CD8-positive, alpha-beta memory T cell (primary cell): ENCODE results near the gene ANXA4. TPM values are rescaled to one million over a fixed set of nuclear protein-coding genes. Genes with fewer than 3 reads are reported as not detected.
A peak's percentile ranks its signal among the peaks of the same experiment; 100 is the strongest.

Experiments
- CTCF ChIA-PET: fragments of 350-600 bp; sonication (Branson Sonifier 250); formaldehyde crosslinking; loops from one replicate; lab custom pipeline; 2021; ENCODE audit warnings: antibody characterized with exemption; lab: Charles Lee
- POLR2A ChIA-PET: fragments of 350-600 bp; sonication (Branson Sonifier 250); formaldehyde crosslinking; loops from one replicate; lab custom pipeline; 2021; ENCODE audit warnings: antibody characterized with exemption; lab: Charles Lee
- DNase-seq, 5 donors: peaks; one replicate each; pipeline versions ENCODE4 v3.0.0 to v3.0.0-alpha.2; 2020 to 2022; ENCODE audit warnings: mixed read lengths in 1 of 5
- H3K27ac ChIP-seq: one replicate; pipeline ENCODE4 v1.7.0; 2013; ENCODE audit warnings: low read depth, mild to moderate bottlenecking, low read length, moderate library complexity
- H3K27me3 ChIP-seq: 2 replicates; pipeline ENCODE4 v1.7.0; 2013; ENCODE audit warnings: low read length, mild to moderate bottlenecking; ENCODE audit not compliant: insufficient read depth, poor library complexity, severe bottlenecking
- H3K36me3 ChIP-seq: 2 replicates; pipeline ENCODE4 v1.7.0; 2013; ENCODE audit warnings: mild to moderate bottlenecking, low read length, moderate library complexity; ENCODE audit not compliant: insufficient read depth
- H3K4me1 ChIP-seq: 2 replicates; pipeline ENCODE4 v1.7.0; 2013; ENCODE audit warnings: mild to moderate bottlenecking, low read length, moderate library complexity; ENCODE audit not compliant: insufficient read depth
- H3K4me3 ChIP-seq: 2 replicates; pipeline ENCODE4 v1.7.0; 2013; ENCODE audit warnings: mild to moderate bottlenecking, low read length
- H3K9me3 ChIP-seq: 2 replicates; pipeline ENCODE4 v1.7.0; 2013; ENCODE audit warnings: mild to moderate bottlenecking, low read length
- H3K27ac Mint-ChIP-seq, 8 donors: one replicate each; pipeline ENCODE4 v1.8.0; 2020 to 2021; ENCODE audit warnings: mixed read lengths in 8 of 8, mild to moderate bottlenecking in 6 of 8, inconsistent platforms in 3 of 8, moderate library complexity in 3 of 8
- H3K27me3 Mint-ChIP-seq, 2 donors: one replicate each; pipeline ENCODE4 v1.8.0; 2020 to 2021; ENCODE audit warnings: mixed read lengths in 2 of 2, mild to moderate bottlenecking in 1 of 2, moderate library complexity in 1 of 2
- H3K36me3 Mint-ChIP-seq, 3 donors: one replicate each; pipeline ENCODE4 v1.8.0; 2020 to 2021; ENCODE audit warnings: mixed read lengths in 3 of 3, inconsistent platforms in 1 of 3, mild to moderate bottlenecking in 1 of 3
- H3K4me1 Mint-ChIP-seq, 3 donors: one replicate each; pipeline ENCODE4 v1.8.0; 2020 to 2021; ENCODE audit warnings: mixed read lengths in 3 of 3, inconsistent platforms in 1 of 3, mild to moderate bottlenecking in 1 of 3
- H3K4me3 Mint-ChIP-seq, 7 donors: one replicate each; pipeline ENCODE4 v1.8.0; 2020 to 2021; ENCODE audit warnings: mixed read lengths in 7 of 7, mild to moderate bottlenecking in 6 of 7, moderate library complexity in 4 of 7, inconsistent platforms in 2 of 7
- H3K9me3 Mint-ChIP-seq, 5 donors: one replicate each; pipeline ENCODE4 v1.8.0; 2020 to 2022; ENCODE audit warnings: mixed read lengths in 5 of 5, mild to moderate bottlenecking in 3 of 5, moderate library complexity in 2 of 5, inconsistent platforms in 1 of 5
- polyA plus RNA-seq: library from polyadenylated mRNA; unstranded; fragments of 300-500 nt; fragmentation: Illumina TruSeq; gene quantifications from one replicate; pipeline ENCODE4 v1.2.3, GENCODE V29; 2021
- total RNA-seq, 2 experiments: library from RNA; stranded (reverse); gene quantifications; one replicate each; pipeline ENCODE4 v1.2.3, GENCODE V29; 2021

ANXA4 gene
- total and polyA plus RNA-seq, 3 experiments from 2014 or later, result 30.2 to 38.6 (median 33.7) TPM

- Mint-ChIP-seq H3K27ac (peak overlapping the region in 7 of 8 donors; percentile 44 to 91 (median 81)), H3K36me3 (peaks cover 0 to 7% (median 0%) of the 10 kb centered on the region in 3 donors)
- peak overlapping the region; percentile 56 for H3K4me3 ChIP-seq
These were observed 503 bp downstream of the ANXA4 start for GRCh38 chr2:69742322-69742952.

GRCh38 chr2:69743847-69744264, 1.9 kb downstream of the ANXA4 start:
- H3K27ac Mint-ChIP-seq, result peak overlapping the region in 3 of 8 donors; percentile 14 to 56 (median 36)
- peaks cover 18 to 21% (median 19%) of the 10 kb centered on the region in 3 donors for H3K4me1 Mint-ChIP-seq
- Histone ChIP-seq H3K36me3 (no peaks in the 10 kb centered on the region), H3K4me3 (no peak overlapping the region), H3K27me3 (no peaks in the 10 kb centered on the region), H3K9me3 (no peaks in the 10 kb centered on the region), H3K27ac (no peak overlapping the region), H3K4me1 (peaks cover 11% of the 10 kb centered on the region)
- H3K36me3 Mint-ChIP-seq, result peaks cover 0 to 7% (median 0%) of the 10 kb centered on the region in 3 donors
- no peaks in the 10 kb centered on the region for H3K9me3 Mint-ChIP-seq
- POLR2A ChIA-PET, result interaction anchor here (0.8 kb wide), 1 partner anchor 62 kb away, joined by 4 read pairs; no protein-coding TSS in a partner anchor
- H3K27me3 Mint-ChIP-seq, result no peaks in the 10 kb centered on the region
- no peak for DNase-seq
- H3K4me3 Mint-ChIP-seq, result peak overlapping the region in 4 of 7 donors; percentile 10 to 97 (median 63)
- CTCF ChIA-PET, result interaction anchor here (0.6 to 1.5 kb wide), 3 partner anchors 69 to 179 kb away, joined by 3 to 4 read pairs (median 4); no protein-coding TSS in a partner anchor

More at GRCh38 chr2:69742322-69742952, 503 bp downstream of the ANXA4 start:
- no peaks in the 10 kb centered on the region for H3K27me3 Mint-ChIP-seq
- POLR2A ChIA-PET, result interaction anchor here (0.7 kb wide), 1 partner anchor 74 kb away, joined by 3 read pairs; no protein-coding TSS in a partner anchor
- Histone ChIP-seq H3K27ac (peak overlapping the region; percentile 51), H3K4me1 (peaks cover 11% of the 10 kb centered on the region), H3K27me3 (no peaks in the 10 kb centered on the region), H3K9me3 (no peaks in the 10 kb centered on the region), H3K36me3 (no peaks in the 10 kb centered on the region)
- CTCF ChIA-PET, result interaction anchor here (1.0 to 3.0 kb wide), 3 partner anchors 18 to 177 kb away, joined by 3 to 16 read pairs (median 4); no protein-coding TSS in a partner anchor
- DNase-seq, result peak in 1 of 5 donors; percentile 3
- H3K4me1 Mint-ChIP-seq, result peaks cover 18 to 21% (median 19%) of the 10 kb centered on the region in 3 donors
- H3K9me3 Mint-ChIP-seq, result no peaks in the 10 kb centered on the region
- H3K4me3 Mint-ChIP-seq, result peak overlapping the region; percentile 93 to 97 (median 96)

- CTCF ChIA-PET, result interaction anchor here (1.5 to 2.8 kb wide), 3 partner anchors 20 to 180 kb away, joined by 3 to 16 read pairs (median 4); no protein-coding TSS in a partner anchor
- Histone ChIP-seq H3K27me3 (no peaks in the 10 kb centered on the region), H3K4me1 (peaks cover 11% of the 10 kb centered on the region), H3K36me3 (no peaks in the 10 kb centered on the region), H3K27ac (no peak overlapping the region), H3K9me3 (no peaks in the 10 kb centered on the region), H3K4me3 (no peak overlapping the region)
- Mint-ChIP-seq H3K27me3 (no peaks in the 10 kb centered on the region), H3K9me3 (no peaks in the 10 kb centered on the region), H3K4me1 (peaks cover 19 to 21% (median 21%) of the 10 kb centered on the region in 3 donors), H3K27ac (no peak overlapping the region), H3K4me3 (peak overlapping the region in 1 of 7 donors; percentile 50), H3K36me3 (peaks cover 0 to 7% (median 0%) of the 10 kb centered on the region in 3 donors)
- DNase-seq, result no peak
- POLR2A ChIA-PET, result interaction anchor here (0.8 kb wide), 1 partner anchor 61 kb away, joined by 4 read pairs; no protein-coding TSS in a partner anchor
These were observed 2.5 kb downstream of the ANXA4 start for GRCh38 chr2:69744456-69744855.

- Histone ChIP-seq H3K27ac (no peak overlapping the region), H3K27me3 (no peaks in the 10 kb centered on the region), H3K4me3 (no peak overlapping the region), H3K4me1 (peaks cover 11% of the 10 kb centered on the region), H3K36me3 (no peaks in the 10 kb centered on the region), H3K9me3 (no peaks in the 10 kb centered on the region)
- Mint-ChIP-seq H3K36me3 (peaks cover 0 to 7% (median 0%) of the 10 kb centered on the region in 3 donors), H3K4me3 (peak overlapping the region in 1 of 7 donors; percentile 71), H3K4me1 (peaks cover 19 to 22% (median 21%) of the 10 kb centered on the region in 3 donors), H3K27me3 (no peaks in the 10 kb centered on the region), H3K27ac (peak overlapping the region in 4 of 8 donors; percentile 33 to 95 (median 52)), H3K9me3 (no peaks in the 10 kb centered on the region)
- ChIA-PET CTCF (interaction anchor here (1.5 to 2.8 kb wide), 2 partner anchors 20 to 68 kb away, joined by 4 to 16 read pairs; no protein-coding TSS in a partner anchor), POLR2A (no interaction called here)
- DNase-seq, result no peak
These were observed 3.1 kb downstream of the ANXA4 start for GRCh38 chr2:69745035-69745434.

GRCh38 chr2:69750246-69750645, 8.3 kb downstream of the ANXA4 start:
- peaks cover 12 to 18% (median 16%) of the 10 kb centered on the region in 3 donors for H3K4me1 Mint-ChIP-seq
- H3K27ac Mint-ChIP-seq, result no peak overlapping the region
- CTCF ChIA-PET, result no interaction called here
- H3K9me3 ChIP-seq, result no peaks in the 10 kb centered on the region
- H3K4me3 ChIP-seq, result no peak overlapping the region
- no peak overlapping the region for H3K27ac ChIP-seq
- no peaks in the 10 kb centered on the region for H3K36me3 ChIP-seq
- H3K36me3 Mint-ChIP-seq, result no peaks in the 10 kb centered on the region
- POLR2A ChIA-PET, result no interaction called here
- H3K4me3 Mint-ChIP-seq, result no peak overlapping the region
- H3K27me3 ChIP-seq, result no peaks in the 10 kb centered on the region
- H3K4me1 ChIP-seq, result no peaks in the 10 kb centered on the region
- DNase-seq, result no peak
- H3K27me3 Mint-ChIP-seq, result no peaks in the 10 kb centered on the region
- H3K9me3 Mint-ChIP-seq, result no peaks in the 10 kb centered on the region

- Histone ChIP-seq H3K4me3 (no peak overlapping the region), H3K27me3 (no peaks in the 10 kb centered on the region), H3K4me1 (no peaks in the 10 kb centered on the region), H3K36me3 (no peaks in the 10 kb centered on the region), H3K27ac (no peak overlapping the region), H3K9me3 (no peaks in the 10 kb centered on the region)
- Mint-ChIP-seq H3K4me3 (no peak overlapping the region), H3K9me3 (no peaks in the 10 kb centered on the region), H3K4me1 (peaks cover 20 to 22% (median 21%) of the 10 kb centered on the region in 3 donors), H3K27ac (peak overlapping the region in 3 of 8 donors; percentile 3 to 72 (median 30)), H3K36me3 (peaks cover 0 to 3% (median 2%) of the 10 kb centered on the region in 3 donors), H3K27me3 (no peaks in the 10 kb centered on the region)
- CTCF ChIA-PET, result no interaction called here
- POLR2A ChIA-PET, result no interaction called here
- DNase-seq, result no peak
These were observed 11.9 kb downstream of the ANXA4 start for GRCh38 chr2:69753659-69754363.

- H3K4me1 Mint-ChIP-seq, result peaks cover 17 to 22% (median 21%) of the 10 kb centered on the region in 3 donors
- H3K36me3 Mint-ChIP-seq, result peaks cover 0 to 3% (median 2%) of the 10 kb centered on the region in 3 donors
- Histone ChIP-seq H3K9me3 (no peaks in the 10 kb centered on the region), H3K27me3 (no peaks in the 10 kb centered on the region), H3K27ac (no peak overlapping the region), H3K4me3 (no peak overlapping the region), H3K36me3 (no peaks in the 10 kb centered on the region), H3K4me1 (no peaks in the 10 kb centered on the region)
- ChIA-PET CTCF (no interaction called here), POLR2A (no interaction called here)
- DNase-seq, result no peak
- H3K9me3 Mint-ChIP-seq, result no peaks in the 10 kb centered on the region
- no peaks in the 10 kb centered on the region for H3K27me3 Mint-ChIP-seq
- peak overlapping the region in 6 of 7 donors; percentile 14 to 52 (median 49) for H3K4me3 Mint-ChIP-seq
- H3K27ac Mint-ChIP-seq, result peak overlapping the region; percentile 22 to 87 (median 70)
These were observed 12.7 kb downstream of the ANXA4 start for GRCh38 chr2:69754633-69755032.
